C4-2B (cell line): ENCODE data around the gene SOX5.

Experiments used
- ZFX ChIP-seq: fragments of 450-650 bp; IDR thresholded peaks from 2 replicates; pipeline ENCODE4 v1.6.1; 2017
- TF ChIP-seq, protein P1 (sequence below): fragments of 450-650 bp; conservative IDR thresholded peaks from 2 replicates; pipeline ENCODE4 v1.5.1; 2017; ENCODE audit warnings: mild to moderate bottlenecking

GRCh38 chr12:23596568-23596967, 352.9 kb downstream of the SOX5 start:
- TF ChIP-seq, protein P1, sequence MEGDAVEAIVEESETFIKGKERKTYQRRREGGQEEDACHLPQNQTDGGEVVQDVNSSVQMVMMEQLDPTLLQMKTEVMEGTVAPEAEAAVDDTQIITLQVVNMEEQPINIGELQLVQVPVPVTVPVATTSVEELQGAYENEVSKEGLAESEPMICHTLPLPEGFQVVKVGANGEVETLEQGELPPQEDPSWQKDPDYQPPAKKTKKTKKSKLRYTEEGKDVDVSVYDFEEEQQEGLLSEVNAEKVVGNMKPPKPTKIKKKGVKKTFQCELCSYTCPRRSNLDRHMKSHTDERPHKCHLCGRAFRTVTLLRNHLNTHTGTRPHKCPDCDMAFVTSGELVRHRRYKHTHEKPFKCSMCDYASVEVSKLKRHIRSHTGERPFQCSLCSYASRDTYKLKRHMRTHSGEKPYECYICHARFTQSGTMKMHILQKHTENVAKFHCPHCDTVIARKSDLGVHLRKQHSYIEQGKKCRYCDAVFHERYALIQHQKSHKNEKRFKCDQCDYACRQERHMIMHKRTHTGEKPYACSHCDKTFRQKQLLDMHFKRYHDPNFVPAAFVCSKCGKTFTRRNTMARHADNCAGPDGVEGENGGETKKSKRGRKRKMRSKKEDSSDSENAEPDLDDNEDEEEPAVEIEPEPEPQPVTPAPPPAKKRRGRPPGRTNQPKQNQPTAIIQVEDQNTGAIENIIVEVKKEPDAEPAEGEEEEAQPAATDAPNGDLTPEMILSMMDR: no peak
- no peak for TF ChIP-seq ZFX
